Subcutaneous abdominal adipose tissue (tissue), 5 donors: ENCODE results near the gene KIF19.

Source experiments
- H3K27ac ChIP-seq: one replicate; pipeline ENCODE4 v1.7.0; 2013; ENCODE audit warnings: low read depth, mild to moderate bottlenecking, inconsistent platforms, low read length, moderate library complexity
- H3K27me3 ChIP-seq, 5 donors: one replicate each; pipeline ENCODE4 v1.7.0; 2013; ENCODE audit warnings: low read length in 5 of 5, inconsistent platforms in 1 of 5; ENCODE audit not compliant: control insufficient read depth in 5 of 5, insufficient read depth in 4 of 5
- H3K36me3 ChIP-seq, 5 donors: one replicate each; pipeline ENCODE4 v1.7.0; 2013; ENCODE audit warnings: low read length in 5 of 5; ENCODE audit not compliant: control insufficient read depth in 5 of 5, insufficient read depth in 5 of 5
- H3K4me1 ChIP-seq, 5 donors: one replicate each; pipeline ENCODE4 v1.7.0; 2013; ENCODE audit warnings: low read length in 5 of 5, mild to moderate bottlenecking in 3 of 5, moderate library complexity in 1 of 5; ENCODE audit not compliant: control insufficient read depth in 5 of 5, insufficient read depth in 5 of 5
- H3K4me3 ChIP-seq, 5 donors: one replicate each; pipeline ENCODE4 v1.7.0; 2013; ENCODE audit warnings: low read length in 5 of 5, low read depth in 1 of 5
- H3K9ac ChIP-seq, 5 donors: one replicate each; pipeline ENCODE4 v1.7.0; 2013; ENCODE audit warnings: low read length in 5 of 5, mild to moderate bottlenecking in 4 of 5, moderate library complexity in 3 of 5
- H3K9me3 ChIP-seq, 5 donors: one replicate each; pipeline ENCODE4 v1.7.0; 2013; ENCODE audit warnings: low read length in 5 of 5; ENCODE audit not compliant: control insufficient read depth in 5 of 5
- donor health status: healthy.
- donor health status: healthy.
- donor health status: healthy.
- donor health status: healthy.
- donor health status: healthy.

The KIF19 gene

GRCh38 chr17:74368341-74369081, 42.5 kb downstream of the KIF19 start:
- H3K36me3 ChIP-seq: no peaks in the 10 kb centered on the region
- H3K4me3 ChIP-seq: peak overlapping the region in 1 of 5 donors; percentile 26
- H3K9ac ChIP-seq: no peak overlapping the region
- peaks cover 5 to 18% (median 9%) of the 10 kb centered on the region in 5 donors for H3K4me1 ChIP-seq
- H3K27me3 ChIP-seq: peaks cover 2 to 14% (median 7%) of the 10 kb centered on the region in 5 donors
- no peaks in the 10 kb centered on the region for H3K9me3 ChIP-seq
- H3K27ac ChIP-seq: no peak overlapping the region

- Histone ChIP-seq H3K27ac (no peak overlapping the region), H3K9me3 (no peaks in the 10 kb centered on the region), H3K4me3 (peak overlapping the region in 1 of 5 donors; percentile 26), H3K9ac (no peak overlapping the region), H3K27me3 (peaks cover 2 to 14% (median 7%) of the 10 kb centered on the region in 5 donors), H3K4me1 (peaks cover 5 to 23% (median 9%) of the 10 kb centered on the region in 5 donors), H3K36me3 (no peaks in the 10 kb centered on the region)
Measured at GRCh38 chr17:74369221-74369620, 43.2 kb downstream of the KIF19 start.

GRCh38 chr17:74369665-74370490, 43.9 kb downstream of the KIF19 start:
- Histone ChIP-seq H3K9me3 (no peaks in the 10 kb centered on the region), H3K9ac (no peak overlapping the region), H3K4me1 (peaks cover 5 to 25% (median 9%) of the 10 kb centered on the region in 5 donors), H3K36me3 (no peaks in the 10 kb centered on the region), H3K27me3 (peaks cover 2 to 14% (median 7%) of the 10 kb centered on the region in 5 donors), H3K27ac (no peak overlapping the region), H3K4me3 (no peak overlapping the region)

GRCh38 chr17:74371653-74372147, 45.7 kb downstream of the KIF19 start:
- no peak overlapping the region for H3K4me3 ChIP-seq
- no peaks in the 10 kb centered on the region for H3K36me3 ChIP-seq
- H3K9ac ChIP-seq: no peak overlapping the region
- H3K9me3 ChIP-seq: no peaks in the 10 kb centered on the region
- H3K27ac ChIP-seq: no peak overlapping the region
- peaks cover 0 to 12% (median 7%) of the 10 kb centered on the region in 5 donors for H3K27me3 ChIP-seq
- peaks cover 5 to 25% (median 9%) of the 10 kb centered on the region in 5 donors for H3K4me1 ChIP-seq

- no peaks in the 10 kb centered on the region for H3K9me3 ChIP-seq
- H3K27ac ChIP-seq: no peak overlapping the region
- H3K4me3 ChIP-seq: no peak overlapping the region
- peaks cover 0 to 11% (median 7%) of the 10 kb centered on the region in 5 donors for H3K27me3 ChIP-seq
- no peak overlapping the region for H3K9ac ChIP-seq
- H3K4me1 ChIP-seq: peaks cover 5 to 25% (median 9%) of the 10 kb centered on the region in 5 donors
- H3K36me3 ChIP-seq: no peaks in the 10 kb centered on the region
Measured at GRCh38 chr17:74372426-74372825, 46.4 kb downstream of the KIF19 start.

GRCh38 chr17:74373838-74374606, 48.0 kb downstream of the KIF19 start:
- Histone ChIP-seq H3K27me3 (peaks cover 0 to 5% (median 1%) of the 10 kb centered on the region in 5 donors), H3K4me3 (no peak overlapping the region), H3K36me3 (no peaks in the 10 kb centered on the region), H3K27ac (no peak overlapping the region), H3K9ac (peak overlapping the region in 2 of 5 donors; percentile 13 to 36), H3K9me3 (no peaks in the 10 kb centered on the region), H3K4me1 (peaks cover 0 to 15% (median 2%) of the 10 kb centered on the region in 5 donors)

- Histone ChIP-seq H3K9ac (no peak overlapping the region), H3K36me3 (no peaks in the 10 kb centered on the region), H3K27ac (no peak overlapping the region), H3K9me3 (no peaks in the 10 kb centered on the region), H3K27me3 (peaks cover 0 to 4% (median 0%) of the 10 kb centered on the region in 5 donors), H3K4me1 (peaks cover 0 to 15% (median 7%) of the 10 kb centered on the region in 5 donors), H3K4me3 (no peak overlapping the region)
Measured at GRCh38 chr17:74374858-74375257, 48.8 kb downstream of the KIF19 start.

GRCh38 chr17:74379495-74380085, 53.6 kb downstream of the KIF19 start:
- no peaks in the 10 kb centered on the region for H3K36me3 ChIP-seq
- no peaks in the 10 kb centered on the region for H3K27me3 ChIP-seq
- no peak overlapping the region for H3K27ac ChIP-seq
- H3K9me3 ChIP-seq: no peaks in the 10 kb centered on the region
- peak overlapping the region in 1 of 5 donors; percentile 31 for H3K9ac ChIP-seq
- H3K4me3 ChIP-seq: peak overlapping the region in 3 of 5 donors; percentile 22 to 55 (median 49)
- peaks cover 0 to 15% (median 11%) of the 10 kb centered on the region in 5 donors for H3K4me1 ChIP-seq
